T-helper 9 cell (primary cell): ENCODE data around the gene RUNX2.
A peak's percentile ranks its signal among the peaks of the same experiment; 100 is the strongest.

ENCODE experiments used
- DNase-seq: peaks from one replicate; pipeline ENCODE4 v3.0.0-alpha.2; 2020

Gene RUNX2

GRCh38 chr6:45491048-45491735 is 163.1 kb downstream of the RUNX2 start:
- no peak for DNase-seq

- DNase-seq: no peak
Observed at GRCh38 chr6:45491874-45492273, 163.7 kb downstream of the RUNX2 start.

- DNase-seq: no peak
Observed at GRCh38 chr6:45493761-45494160, 165.6 kb downstream of the RUNX2 start.

GRCh38 chr6:45494416-45495135 is 166.4 kb downstream of the RUNX2 start:
- DNase-seq: no peak

GRCh38 chr6:45495429-45496084 is 167.4 kb downstream of the RUNX2 start:
- DNase-seq: peak; percentile 21

- no peak for DNase-seq
Observed at GRCh38 chr6:45496085-45496433, 167.9 kb downstream of the RUNX2 start.

GRCh38 chr6:45498591-45498990 is 170.5 kb downstream of the RUNX2 start:
- no peak for DNase-seq

- DNase-seq: no peak
Observed at GRCh38 chr6:45500924-45501816, 173.0 kb downstream of the RUNX2 start.

- no peak for DNase-seq
Observed at GRCh38 chr6:45502456-45502855, 174.3 kb downstream of the RUNX2 start.

- DNase-seq: no peak
Observed at GRCh38 chr6:45504947-45505346, 176.8 kb downstream of the RUNX2 start.

GRCh38 chr6:45505470-45505869 is 177.3 kb downstream of the RUNX2 start:
- no peak for DNase-seq

GRCh38 chr6:45507186-45507585 is 179.1 kb downstream of the RUNX2 start:
- DNase-seq: no peak

- no peak for DNase-seq
Observed at GRCh38 chr6:45509426-45509825, 181.3 kb downstream of the RUNX2 start.

- DNase-seq: no peak
Observed at GRCh38 chr6:45512717-45513116, 184.6 kb downstream of the RUNX2 start.

GRCh38 chr6:45513213-45513618 is 185.1 kb downstream of the RUNX2 start:
- no peak for DNase-seq

- no peak for DNase-seq
Observed at GRCh38 chr6:45513843-45514242, 185.7 kb downstream of the RUNX2 start.

- DNase-seq: no peak
Observed at GRCh38 chr6:45514454-45515230, 186.5 kb downstream of the RUNX2 start.

- DNase-seq: no peak
Observed at GRCh38 chr6:45518013-45518720, 190.0 kb downstream of the RUNX2 start.

- DNase-seq: no peak
Observed at GRCh38 chr6:45521226-45521625, 193.1 kb downstream of the RUNX2 start.

GRCh38 chr6:45522486-45522885 is 194.4 kb downstream of the RUNX2 start:
- no peak for DNase-seq

GRCh38 chr6:45527210-45527609 is 199.1 kb downstream of the RUNX2 start:
- DNase-seq: no peak
